GM21528 (cell line): ENCODE data around the gene MYO5B.
"Not testable (repeated sequence)": the region's sequence is repeated elsewhere in the genome, so short reads cannot be mapped to it uniquely, and the experiment has no call there.

Experiments used
- ATAC-seq: cut with Tn5 transposase; IDR thresholded peaks from one replicate; pipeline ENCODE4 v1.9.1; 2021; ENCODE audit warnings: mild to moderate bottlenecking, moderate library complexity; ENCODE audit not compliant: unreplicated experiment, low FRiP score

MYO5B gene

GRCh38 chr18:49815927-49816326 lies 379.0 kb downstream of the MYO5B start:
- no peak for ATAC-seq

GRCh38 chr18:49814147-49814499 lies 380.8 kb downstream of the MYO5B start:
- no peak for ATAC-seq

- peak; percentile 79 for ATAC-seq
These were observed 381.4 kb downstream of the MYO5B start, which contains the start of gene ACAA2 for GRCh38 chr18:49813319-49814146. ACAA2 (minus strand) TSS chr18:49813533; CDS start chr18:49813484, 49 bp downstream.

- ATAC-seq, result peak; percentile 40
These were observed 382.0 kb downstream of the MYO5B start for GRCh38 chr18:49813069-49813318.

GRCh38 chr18:49812286-49813068 lies 382.5 kb downstream of the MYO5B start:
- ATAC-seq, result no peak

- ATAC-seq, result no peak
These were observed 383.6 kb downstream of the MYO5B start for GRCh38 chr18:49811151-49811938.

- not testable (repeated sequence) for ATAC-seq
These were observed 386.3 kb downstream of the MYO5B start for GRCh38 chr18:49808553-49809191.

GRCh38 chr18:49804096-49804495 lies 390.9 kb downstream of the MYO5B start:
- no peak for ATAC-seq

- no peak for ATAC-seq
These were observed 392.3 kb downstream of the MYO5B start for GRCh38 chr18:49802623-49803022.

- not testable (repeated sequence) for ATAC-seq
These were observed 394.5 kb downstream of the MYO5B start for GRCh38 chr18:49800491-49800890.

- not testable (repeated sequence) for ATAC-seq
These were observed 395.1 kb downstream of the MYO5B start for GRCh38 chr18:49799806-49800205.

GRCh38 chr18:49798001-49798400 lies 396.9 kb downstream of the MYO5B start:
- ATAC-seq, result no peak

GRCh38 chr18:49795612-49796552 lies 399.1 kb downstream of the MYO5B start:
- ATAC-seq, result no peak

- no peak for ATAC-seq
These were observed 400.2 kb downstream of the MYO5B start for GRCh38 chr18:49794743-49795142.

- ATAC-seq, result not testable (repeated sequence)
These were observed 405.3 kb downstream of the MYO5B start for GRCh38 chr18:49789560-49790134.

GRCh38 chr18:49788327-49788898 lies 406.5 kb downstream of the MYO5B start:
- no peak for ATAC-seq

GRCh38 chr18:49786019-49786720 lies 408.8 kb downstream of the MYO5B start:
- no peak for ATAC-seq
